ENCODE data around the gene MARCHF9.

Gene MARCHF9

DNA sequence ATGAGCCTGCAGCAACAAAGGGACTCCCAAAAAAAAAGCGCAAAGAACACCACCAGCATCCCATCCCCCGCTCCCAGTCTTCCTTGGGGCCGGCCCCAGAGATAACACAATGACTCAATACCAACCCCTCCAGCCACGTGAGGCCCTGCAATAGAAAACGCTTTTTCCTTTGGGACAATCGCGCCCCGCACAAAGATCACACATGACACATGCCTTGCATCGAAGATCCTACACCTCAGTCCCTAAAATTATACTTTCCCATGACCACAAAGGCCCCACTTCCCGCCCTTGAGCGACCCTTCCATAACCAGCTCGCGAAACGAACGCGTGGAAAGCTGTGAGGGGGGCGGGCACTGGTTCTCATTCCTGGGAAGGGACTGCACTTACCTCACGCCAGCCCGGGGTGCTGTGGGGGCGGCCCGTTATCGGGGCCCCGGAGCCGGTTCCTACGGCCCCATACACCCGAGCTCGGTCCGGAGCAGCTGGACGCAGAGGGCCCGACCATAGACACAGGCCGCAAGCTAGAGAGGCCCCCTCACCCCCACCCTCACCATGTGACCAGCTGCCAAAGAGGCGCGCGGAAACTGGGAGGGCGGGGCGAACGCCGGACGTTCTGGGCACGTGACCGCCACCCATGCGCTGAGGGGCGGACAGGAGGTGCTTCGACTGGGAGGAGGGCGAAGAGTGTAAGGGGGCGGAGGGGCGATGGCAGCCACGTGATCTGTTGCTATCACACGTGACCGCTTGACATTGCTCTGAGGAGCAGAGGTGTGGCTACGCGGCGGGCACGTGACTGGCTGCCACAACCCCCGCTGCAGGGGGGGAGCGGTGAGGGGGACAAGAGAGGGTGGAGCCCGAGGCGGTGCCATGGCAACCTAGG lies 2.9 kb upstream of the MARCHF9 start, which contains the start of gene CDK4:
Gene CDK4 (minus strand): TSS at position 523 of the 880 bp plus-strand sequence. CDS start 593 bp downstream, outside the sequence.
- TF ChIP-seq TEAD4 (IDR thresholded peaks at IDR 0.05) (peak; percentile 24), CEBPB (IDR thresholded peaks at IDR 0.05) (no peak), ZBTB7A (IDR thresholded peaks at IDR 0.05; ENCODE audit: low read depth) (no peak), TAF1 (IDR thresholded peaks at IDR 0.05; ENCODE audit: low read depth) (peak; percentile 96), FOXM1 (IDR thresholded peaks at IDR 0.05; ENCODE audit: borderline replicate concordance, low read depth) (no peak), EGR1 (IDR thresholded peaks at IDR 0.05) (no peak; the same call in 1 of the 2 replicates), NFIC (IDR thresholded peaks at IDR 0.05) (peak; percentile 34; the same call in 1 of the 2 replicates), TCF12 (IDR thresholded peaks at IDR 0.05; ENCODE audit: low read depth) (peak; percentile 76; the same call in 1 of the 2 replicates), EP300 (IDR thresholded peaks at IDR 0.05; ENCODE audit: borderline replicate concordance) (peak; percentile 68; the same call in 1 of the 2 replicates), CREB1 (IDR thresholded peaks at IDR 0.05; ENCODE audit: low read depth) (no peak; the same call in 1 of the 2 replicates), RAD21 (IDR thresholded peaks at IDR 0.05; ENCODE audit: low read depth) (no peak), YY1 (IDR thresholded peaks at IDR 0.05; ENCODE audit: low read depth) (peak; percentile 51; the same call in 1 of the 2 replicates)
- TF ChIP-seq, protein P1, sequence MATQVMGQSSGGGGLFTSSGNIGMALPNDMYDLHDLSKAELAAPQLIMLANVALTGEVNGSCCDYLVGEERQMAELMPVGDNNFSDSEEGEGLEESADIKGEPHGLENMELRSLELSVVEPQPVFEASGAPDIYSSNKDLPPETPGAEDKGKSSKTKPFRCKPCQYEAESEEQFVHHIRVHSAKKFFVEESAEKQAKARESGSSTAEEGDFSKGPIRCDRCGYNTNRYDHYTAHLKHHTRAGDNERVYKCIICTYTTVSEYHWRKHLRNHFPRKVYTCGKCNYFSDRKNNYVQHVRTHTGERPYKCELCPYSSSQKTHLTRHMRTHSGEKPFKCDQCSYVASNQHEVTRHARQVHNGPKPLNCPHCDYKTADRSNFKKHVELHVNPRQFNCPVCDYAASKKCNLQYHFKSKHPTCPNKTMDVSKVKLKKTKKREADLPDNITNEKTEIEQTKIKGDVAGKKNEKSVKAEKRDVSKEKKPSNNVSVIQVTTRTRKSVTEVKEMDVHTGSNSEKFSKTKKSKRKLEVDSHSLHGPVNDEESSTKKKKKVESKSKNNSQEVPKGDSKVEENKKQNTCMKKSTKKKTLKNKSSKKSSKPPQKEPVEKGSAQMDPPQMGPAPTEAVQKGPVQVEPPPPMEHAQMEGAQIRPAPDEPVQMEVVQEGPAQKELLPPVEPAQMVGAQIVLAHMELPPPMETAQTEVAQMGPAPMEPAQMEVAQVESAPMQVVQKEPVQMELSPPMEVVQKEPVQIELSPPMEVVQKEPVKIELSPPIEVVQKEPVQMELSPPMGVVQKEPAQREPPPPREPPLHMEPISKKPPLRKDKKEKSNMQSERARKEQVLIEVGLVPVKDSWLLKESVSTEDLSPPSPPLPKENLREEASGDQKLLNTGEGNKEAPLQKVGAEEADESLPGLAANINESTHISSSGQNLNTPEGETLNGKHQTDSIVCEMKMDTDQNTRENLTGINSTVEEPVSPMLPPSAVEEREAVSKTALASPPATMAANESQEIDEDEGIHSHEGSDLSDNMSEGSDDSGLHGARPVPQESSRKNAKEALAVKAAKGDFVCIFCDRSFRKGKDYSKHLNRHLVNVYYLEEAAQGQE (IDR thresholded peaks at IDR 0.05; ENCODE audit: low read depth): no peak
- TF ChIP-seq, protein P2, sequence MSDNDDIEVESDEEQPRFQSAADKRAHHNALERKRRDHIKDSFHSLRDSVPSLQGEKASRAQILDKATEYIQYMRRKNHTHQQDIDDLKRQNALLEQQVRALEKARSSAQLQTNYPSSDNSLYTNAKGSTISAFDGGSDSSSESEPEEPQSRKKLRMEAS (IDR thresholded peaks at IDR 0.05): peak; percentile 96
- TF ChIP-seq, protein P3, sequence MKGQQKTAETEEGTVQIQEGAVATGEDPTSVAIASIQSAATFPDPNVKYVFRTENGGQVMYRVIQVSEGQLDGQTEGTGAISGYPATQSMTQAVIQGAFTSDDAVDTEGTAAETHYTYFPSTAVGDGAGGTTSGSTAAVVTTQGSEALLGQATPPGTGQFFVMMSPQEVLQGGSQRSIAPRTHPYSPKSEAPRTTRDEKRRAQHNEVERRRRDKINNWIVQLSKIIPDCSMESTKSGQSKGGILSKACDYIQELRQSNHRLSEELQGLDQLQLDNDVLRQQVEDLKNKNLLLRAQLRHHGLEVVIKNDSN (IDR thresholded peaks at IDR 0.05): peak; percentile 99

DNA sequence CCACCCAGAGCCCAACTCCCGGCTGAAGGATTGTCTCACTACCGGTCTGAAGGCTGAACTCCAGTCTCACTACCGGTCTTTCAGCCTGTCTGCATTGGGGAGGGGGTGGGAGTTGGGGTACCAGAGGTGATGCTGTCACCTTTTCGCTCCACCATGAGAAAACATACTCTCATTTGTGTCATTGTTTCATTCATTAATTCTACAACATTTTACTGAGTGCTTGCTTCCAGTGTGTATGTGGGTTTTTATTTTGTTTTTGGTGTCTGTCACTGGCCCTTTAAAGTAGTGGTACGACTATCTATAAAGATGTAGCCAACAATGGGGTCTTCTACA lies 2.3 kb upstream of the MARCHF9 start:
- TF ChIP-seq, protein P2 (IDR thresholded peaks at IDR 0.05): no peak
- TF ChIP-seq CEBPB (IDR thresholded peaks at IDR 0.05): no peak
- no peak for TF ChIP-seq EGR1 (IDR thresholded peaks at IDR 0.05)
- TF ChIP-seq RAD21 (IDR thresholded peaks at IDR 0.05; ENCODE audit: low read depth): no peak
- TF ChIP-seq TCF12 (IDR thresholded peaks at IDR 0.05; ENCODE audit: low read depth): no peak
- no peak for TF ChIP-seq NFIC (IDR thresholded peaks at IDR 0.05)
- TF ChIP-seq FOXM1 (IDR thresholded peaks at IDR 0.05; ENCODE audit: borderline replicate concordance, low read depth): no peak
- no peak for TF ChIP-seq YY1 (IDR thresholded peaks at IDR 0.05; ENCODE audit: low read depth)
- no peak for TF ChIP-seq EP300 (IDR thresholded peaks at IDR 0.05; ENCODE audit: borderline replicate concordance)
- TF ChIP-seq CREB1 (IDR thresholded peaks at IDR 0.05; ENCODE audit: low read depth): no peak
- TF ChIP-seq, protein P3 (IDR thresholded peaks at IDR 0.05): no peak
- TF ChIP-seq TAF1 (IDR thresholded peaks at IDR 0.05; ENCODE audit: low read depth): no peak
- no peak for TF ChIP-seq ZBTB7A (IDR thresholded peaks at IDR 0.05; ENCODE audit: low read depth)
- TF ChIP-seq TEAD4 (IDR thresholded peaks at IDR 0.05): no peak
- TF ChIP-seq, protein P1 (IDR thresholded peaks at IDR 0.05; ENCODE audit: low read depth): no peak

DNA sequence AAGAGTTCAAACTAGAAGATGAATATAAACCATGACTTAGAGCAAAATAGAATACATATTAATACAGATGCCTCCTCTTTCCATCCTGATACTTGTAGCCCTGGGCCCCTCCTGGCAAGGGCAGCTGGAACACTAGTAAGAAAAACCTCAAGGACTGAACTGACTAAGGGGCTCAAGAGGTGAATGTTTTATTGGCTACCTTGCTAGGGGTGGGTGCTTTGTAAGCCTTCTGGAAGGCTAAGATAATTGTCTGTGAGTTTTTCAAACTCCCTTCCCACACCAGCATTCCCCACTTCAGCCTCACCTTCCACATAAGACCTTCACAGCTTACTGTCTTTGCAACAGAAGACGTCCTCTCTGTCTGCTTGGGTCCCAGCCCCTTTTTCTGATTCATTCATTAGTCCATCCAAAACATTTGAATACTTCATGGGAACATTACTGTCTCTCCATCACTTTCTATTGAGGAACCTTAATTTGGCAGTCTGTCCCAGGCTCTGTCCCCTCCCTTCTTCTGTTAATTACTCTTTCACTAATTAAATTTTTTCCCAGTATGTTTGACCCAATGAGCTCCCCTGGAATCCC lies 1.1 kb upstream of the MARCHF9 start:
- no peak for TF ChIP-seq TAF1 (IDR thresholded peaks at IDR 0.05; ENCODE audit: low read depth)
- no peak for TF ChIP-seq NFIC (IDR thresholded peaks at IDR 0.05)
- no peak for TF ChIP-seq TCF12 (IDR thresholded peaks at IDR 0.05; ENCODE audit: low read depth)
- TF ChIP-seq CREB1 (IDR thresholded peaks at IDR 0.05; ENCODE audit: low read depth): no peak
- TF ChIP-seq, protein P1 (IDR thresholded peaks at IDR 0.05; ENCODE audit: low read depth): no peak
- TF ChIP-seq EP300 (IDR thresholded peaks at IDR 0.05; ENCODE audit: borderline replicate concordance): no peak
- TF ChIP-seq YY1 (IDR thresholded peaks at IDR 0.05; ENCODE audit: low read depth): no peak
- TF ChIP-seq RAD21 (IDR thresholded peaks at IDR 0.05; ENCODE audit: low read depth): no peak
- TF ChIP-seq ZBTB7A (IDR thresholded peaks at IDR 0.05; ENCODE audit: low read depth): no peak
- TF ChIP-seq, protein P3 (IDR thresholded peaks at IDR 0.05): no peak
- TF ChIP-seq CEBPB (IDR thresholded peaks at IDR 0.05): no peak
